ENCODE data around the gene ARID1A. TPM values are rescaled to one million over a fixed set of nuclear protein-coding genes. Genes with fewer than 3 reads are reported as not detected.

The ARID1A gene
- total and polyA plus RNA-seq, 9 of the 15 experiments (the other 6 are each of a cell fraction or from before 2014, with no cell fraction given): 8.3 to 88.3 (median 22.5) TPM

GRCh38 chr1:26695356-26696118, at the start of gene ARID1A (continued):
- no peak for TF ChIP-seq TRIM25 (IDR thresholded peaks at IDR 0.05; ENCODE audit: borderline replicate concordance)
- TF ChIP-seq DMBX1 (CRISPR knock-in tag; IDR thresholded peaks at IDR 0.05; ENCODE audit: borderline replicate concordance): peak; percentile 93
- peak; percentile 91 for TF ChIP-seq LCOR (CRISPR knock-in tag; IDR thresholded peaks at IDR 0.05)
- TF ChIP-seq PRDM10 (IDR thresholded peaks at IDR 0.05; ENCODE audit: partially characterized antibody): peak; percentile 76
- peak; percentile 21; the same call in 1 of the 2 replicates for TF ChIP-seq SMARCE1 (IDR thresholded peaks at IDR 0.05)
- peak; percentile 51; the same call in 1 of the 2 replicates for TF ChIP-seq NR4A1 (CRISPR knock-in tag; IDR thresholded peaks at IDR 0.05)
- TF ChIP-seq NR4A1 (tag; IDR thresholded peaks at IDR 0.05): peak; percentile 88
- no peak for TF ChIP-seq DLX4 (CRISPR knock-in tag; IDR thresholded peaks at IDR 0.05)
- TF ChIP-seq HDAC6 (IDR thresholded peaks at IDR 0.05; ENCODE audit: low read depth, low read length): no peak
- TF ChIP-seq HLTF (IDR thresholded peaks at IDR 0.05): peak; percentile 92
- TF ChIP-seq ELF4 (CRISPR knock-in tag; IDR thresholded peaks at IDR 0.05): peak; percentile 80; the same call in 1 of the 2 replicates
- no peak for TF ChIP-seq ZNF318 (IDR thresholded peaks at IDR 0.05; ENCODE audit: borderline replicate concordance in 1 of 2, low read depth in 1 of 2)

All from K562 (cell line).